Stomach (tissue), 4 donors: Measurements from ENCODE around the gene ACTG1.

Source experiments
- EP300 ChIP-seq: sonication (generic); formaldehyde crosslinking; IDR thresholded peaks from one replicate; pipeline ENCODE4 v1.6.1; 2017; ENCODE audit warnings: antibody characterized with exemption
- POLR2A ChIP-seq, 4 donors: fragments of 450-650 bp; IDR thresholded peaks; one replicate each; pipeline ENCODE4 v1.6.1; 2016; ENCODE audit warnings: antibody characterized with exemption in 4 of 4, control low read depth in 2 of 4, mild to moderate bottlenecking in 1 of 4, moderate library complexity in 1 of 4
- POLR2AphosphoS5 ChIP-seq, 3 donors: sonication (generic); formaldehyde crosslinking; IDR thresholded peaks; one replicate each; pipeline ENCODE4 v1.6.1; 2016; ENCODE audit warnings: antibody characterized with exemption in 3 of 3
- TF ChIP-seq, protein P1 (sequence below), 7 experiments: fragments of 450-650 bp in 4 of 7; fragments of 200-600 bp in 3 of 7; sonication (generic) in 3 of 7; IDR thresholded peaks; one replicate each; pipeline ENCODE4 v1.5.1; 2016 to 2019; ENCODE audit warnings: antibody characterized with exemption in 7 of 7, control low read depth in 2 of 7, mild to moderate bottlenecking in 1 of 7

DNA sequence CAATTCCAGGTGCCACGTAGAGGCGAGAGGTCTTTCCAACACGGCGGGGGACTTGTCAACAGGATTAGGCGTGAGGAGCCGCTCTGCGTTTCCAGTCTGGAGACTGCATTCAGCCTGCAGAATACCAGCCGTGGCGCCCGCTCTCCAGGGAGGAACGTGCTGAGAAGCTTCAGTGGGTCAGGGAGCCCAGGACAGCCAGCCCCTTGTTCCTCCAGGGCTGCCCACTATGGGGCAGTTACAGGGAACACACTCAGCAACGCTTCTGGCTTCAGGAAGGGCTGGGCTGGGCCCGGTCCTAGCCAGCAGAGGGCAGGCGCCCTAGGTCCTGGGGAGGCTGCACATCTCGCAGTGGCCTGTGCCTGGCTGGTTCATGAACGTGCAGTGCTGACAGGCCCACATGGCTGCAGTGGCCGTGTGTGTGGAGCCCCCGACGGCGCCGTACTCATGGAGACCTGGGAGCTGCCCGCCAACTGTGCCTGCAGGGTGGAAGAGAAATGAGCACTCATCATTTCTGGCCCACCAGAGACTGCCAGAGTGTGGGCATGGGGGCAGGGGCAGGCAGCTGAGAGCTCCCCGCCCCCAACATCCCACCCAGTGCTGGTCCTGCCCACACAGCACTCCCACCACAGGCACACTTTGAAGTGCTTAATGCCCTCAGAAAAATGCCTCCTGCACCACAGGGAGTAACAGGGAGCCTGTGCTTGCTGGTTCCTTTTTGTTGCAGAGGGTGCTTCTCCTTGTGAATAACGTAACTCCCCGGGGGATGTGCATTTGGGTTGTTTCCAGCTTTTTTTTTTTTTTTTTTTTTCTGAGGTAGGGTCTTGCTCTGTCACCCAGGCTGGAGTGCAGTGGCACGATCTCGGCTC is 46.6 kb upstream of the ACTG1 start:
- TF ChIP-seq, protein P1, sequence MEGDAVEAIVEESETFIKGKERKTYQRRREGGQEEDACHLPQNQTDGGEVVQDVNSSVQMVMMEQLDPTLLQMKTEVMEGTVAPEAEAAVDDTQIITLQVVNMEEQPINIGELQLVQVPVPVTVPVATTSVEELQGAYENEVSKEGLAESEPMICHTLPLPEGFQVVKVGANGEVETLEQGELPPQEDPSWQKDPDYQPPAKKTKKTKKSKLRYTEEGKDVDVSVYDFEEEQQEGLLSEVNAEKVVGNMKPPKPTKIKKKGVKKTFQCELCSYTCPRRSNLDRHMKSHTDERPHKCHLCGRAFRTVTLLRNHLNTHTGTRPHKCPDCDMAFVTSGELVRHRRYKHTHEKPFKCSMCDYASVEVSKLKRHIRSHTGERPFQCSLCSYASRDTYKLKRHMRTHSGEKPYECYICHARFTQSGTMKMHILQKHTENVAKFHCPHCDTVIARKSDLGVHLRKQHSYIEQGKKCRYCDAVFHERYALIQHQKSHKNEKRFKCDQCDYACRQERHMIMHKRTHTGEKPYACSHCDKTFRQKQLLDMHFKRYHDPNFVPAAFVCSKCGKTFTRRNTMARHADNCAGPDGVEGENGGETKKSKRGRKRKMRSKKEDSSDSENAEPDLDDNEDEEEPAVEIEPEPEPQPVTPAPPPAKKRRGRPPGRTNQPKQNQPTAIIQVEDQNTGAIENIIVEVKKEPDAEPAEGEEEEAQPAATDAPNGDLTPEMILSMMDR (IDR thresholded peaks at IDR 0.05) = no peak
- TF ChIP-seq POLR2A (IDR thresholded peaks at IDR 0.05) (no peak), POLR2AphosphoS5 (IDR thresholded peaks at IDR 0.05) (no peak), EP300 (no peak)
